GM19395 (cell line): Measurements from ENCODE around the gene TCERG1L.
"Not testable (repeated sequence)": the region's sequence is repeated elsewhere in the genome, so short reads cannot be mapped to it uniquely, and the experiment has no call there.

Experiments used
- ATAC-seq: cut with Tn5 transposase; IDR thresholded peaks from one replicate; pipeline ENCODE4 v1.9.1; 2021; ENCODE audit warnings: mild to moderate bottlenecking, moderate library complexity; ENCODE audit not compliant: unreplicated experiment

TCERG1L gene

GRCh38 chr10:131195558-131196159 lies 115.9 kb downstream of the TCERG1L start:
- ATAC-seq = no peak

- ATAC-seq = no peak
Measured at GRCh38 chr10:131195116-131195515, 116.4 kb downstream of the TCERG1L start.

- ATAC-seq = no peak
Measured at GRCh38 chr10:131193923-131194322, 117.6 kb downstream of the TCERG1L start.

DNA sequence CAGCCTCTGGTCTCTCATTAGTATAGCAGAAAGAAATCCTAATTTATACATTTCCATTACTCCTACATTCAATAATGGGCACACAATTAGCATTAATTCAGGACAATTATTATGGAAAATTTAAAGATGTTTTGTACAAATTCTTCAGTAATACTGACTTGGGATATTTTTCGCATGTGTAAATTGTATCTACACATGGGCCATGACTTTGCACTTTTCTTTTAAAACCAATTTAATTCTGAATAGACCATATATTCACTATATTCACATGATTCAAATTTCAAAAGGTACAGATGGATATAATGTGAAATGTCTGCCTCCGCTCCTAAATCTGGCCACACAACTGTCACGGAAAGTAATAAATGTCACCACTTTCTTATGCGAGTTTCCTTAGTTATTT lies 123.0 kb downstream of the TCERG1L start:
- ATAC-seq = no peak

- ATAC-seq = no peak
Measured at GRCh38 chr10:131187926-131188325, 123.6 kb downstream of the TCERG1L start.

DNA sequence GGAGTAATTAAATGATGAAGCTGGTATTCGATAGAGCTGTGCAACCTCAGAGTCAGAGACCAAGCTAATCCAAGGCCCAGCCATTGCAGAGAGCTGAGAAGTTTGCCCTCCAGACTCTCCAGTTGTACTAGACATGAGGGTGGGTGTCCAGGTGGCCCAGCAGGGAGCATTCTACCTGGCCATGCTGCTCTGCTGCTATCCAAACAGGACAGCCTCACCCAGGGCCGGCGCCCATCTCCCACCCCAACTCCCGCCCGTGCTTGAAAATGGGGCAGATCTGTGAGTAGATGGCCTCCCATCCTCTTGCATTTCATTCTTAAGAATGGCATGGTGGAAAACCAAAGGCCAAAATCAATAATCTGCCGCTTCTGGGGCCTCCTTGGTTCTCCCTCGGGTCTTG lies 124.2 kb downstream of the TCERG1L start:
- no peak for ATAC-seq

DNA sequence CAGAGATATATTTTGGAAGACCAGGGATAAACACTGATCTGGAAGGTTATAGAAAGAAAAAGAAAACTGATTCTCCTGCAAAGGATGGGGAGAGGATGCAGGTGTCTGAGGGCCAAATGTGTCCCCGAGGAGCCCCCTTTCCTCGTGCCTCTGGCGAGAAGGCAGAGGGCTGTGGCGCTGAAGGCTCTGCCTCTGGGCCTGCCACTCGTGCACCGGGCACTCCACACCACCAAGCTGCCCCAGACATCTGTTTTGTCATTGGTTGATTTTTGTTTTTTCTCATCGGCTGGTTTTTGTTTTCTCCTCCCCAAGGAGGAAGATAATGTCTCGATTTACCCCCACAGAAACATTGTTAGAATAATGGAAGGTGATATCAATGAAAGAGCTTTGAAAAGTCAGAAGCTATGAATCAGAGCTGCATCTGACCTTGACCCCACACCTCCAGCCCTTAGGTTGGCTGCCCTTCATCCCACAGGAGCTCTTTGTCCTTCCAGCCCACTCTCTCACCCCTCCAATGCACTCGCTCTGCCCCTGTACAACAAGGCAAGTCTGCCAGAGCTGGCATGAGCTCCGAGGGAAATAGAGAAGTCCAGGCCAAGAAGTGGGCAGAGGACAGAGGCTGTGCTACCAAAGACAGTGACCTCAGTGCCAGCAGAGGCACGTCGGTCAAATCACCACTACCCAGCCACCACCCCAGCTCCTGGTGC lies 124.8 kb downstream of the TCERG1L start:
- ATAC-seq = no peak

GRCh38 chr10:131184503-131184902 lies 127.0 kb downstream of the TCERG1L start:
- ATAC-seq = no peak

GRCh38 chr10:131183546-131184045 lies 127.9 kb downstream of the TCERG1L start:
- ATAC-seq = no peak

- ATAC-seq = no peak
Measured at GRCh38 chr10:131181456-131181855, 130.1 kb downstream of the TCERG1L start.

DNA sequence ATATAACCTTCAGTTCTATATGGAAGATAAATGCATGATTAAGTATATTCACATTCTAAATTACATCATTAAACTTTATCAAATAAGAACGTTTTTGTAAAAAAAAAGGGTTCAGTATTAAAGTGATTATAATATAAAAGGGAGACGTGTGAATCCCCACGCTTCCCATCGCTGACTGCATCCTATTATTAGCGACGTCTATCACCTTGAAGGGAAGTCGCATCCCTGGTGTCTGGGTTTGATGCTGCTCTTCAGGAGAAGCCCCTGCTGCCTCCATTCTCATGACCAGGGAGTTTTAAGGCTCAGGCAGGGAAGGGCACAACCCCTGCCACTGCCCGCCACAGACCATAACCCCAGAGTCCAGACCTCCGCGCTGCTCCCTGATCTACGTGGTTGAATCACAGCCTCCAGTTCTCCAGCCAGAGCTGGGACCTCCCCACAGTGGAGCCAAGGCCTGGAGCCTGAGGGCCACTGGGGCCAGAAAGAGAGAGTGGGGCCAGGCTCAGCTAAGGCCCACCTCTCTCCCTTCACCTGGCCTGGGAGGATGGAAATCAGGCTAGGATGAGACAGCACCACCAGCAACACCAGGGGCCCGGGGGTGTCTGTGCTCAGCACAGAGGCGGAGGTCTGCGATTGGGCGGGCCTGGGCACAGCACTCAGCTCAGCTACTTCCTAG lies 130.6 kb downstream of the TCERG1L start:
- ATAC-seq = no peak

GRCh38 chr10:131180086-131180485 lies 131.4 kb downstream of the TCERG1L start:
- no peak for ATAC-seq

GRCh38 chr10:131179361-131179760 lies 132.2 kb downstream of the TCERG1L start:
- ATAC-seq = no peak

DNA sequence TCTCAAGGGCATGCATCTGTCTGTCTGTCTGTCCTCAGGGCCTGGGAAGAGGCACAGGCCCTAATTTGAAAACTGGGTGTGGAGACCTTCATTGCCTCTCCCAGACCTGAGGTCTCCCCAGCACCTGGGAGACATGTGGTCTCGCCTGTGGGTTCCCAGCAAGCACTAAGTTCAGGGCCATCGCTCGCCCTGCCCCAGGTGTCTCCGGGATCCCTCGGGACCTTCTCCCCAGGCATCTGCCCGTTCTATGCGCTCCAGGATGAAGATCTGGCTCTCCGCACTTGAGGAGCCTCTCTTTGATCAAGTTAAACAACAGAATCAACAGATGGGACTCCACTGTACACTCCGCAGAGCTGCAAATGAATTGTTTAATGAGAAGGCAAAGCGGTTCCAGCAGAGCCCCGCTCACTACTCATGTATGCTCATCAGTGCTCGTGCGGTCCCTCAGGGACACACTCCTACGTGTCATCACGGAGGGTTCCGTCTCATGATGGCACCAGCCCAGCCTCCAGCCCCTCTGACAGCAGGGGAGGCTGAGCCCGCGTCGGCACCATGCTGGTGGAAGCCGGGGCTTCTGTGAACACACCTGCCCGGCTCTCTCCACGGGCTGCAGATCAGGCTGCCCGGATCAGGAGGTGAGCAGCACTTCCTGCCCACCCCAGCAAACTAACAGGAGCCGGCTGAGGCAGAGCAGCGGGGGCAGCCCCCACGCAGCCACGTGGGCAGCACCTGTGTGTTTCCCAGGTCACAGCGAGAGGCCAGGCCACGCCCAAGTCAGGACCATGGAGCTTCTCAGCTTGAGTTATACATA lies 132.8 kb downstream of the TCERG1L start:
- no peak for ATAC-seq

- no peak for ATAC-seq
Measured at GRCh38 chr10:131177431-131178327, 133.8 kb downstream of the TCERG1L start.

DNA sequence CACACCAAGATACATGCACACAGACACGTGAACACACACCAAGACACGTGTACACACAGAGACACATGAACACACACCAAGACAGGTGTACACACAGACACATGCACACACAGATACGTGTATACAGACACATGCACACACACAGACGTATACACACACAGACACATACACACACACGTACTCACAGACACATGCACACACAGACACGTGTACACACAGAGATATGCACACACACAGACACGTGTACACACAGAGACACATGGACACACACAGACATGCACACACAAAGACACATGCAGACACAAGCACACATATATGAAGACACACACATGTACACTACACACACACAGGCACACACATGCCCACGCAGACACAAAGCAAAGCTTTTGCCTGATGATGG lies 134.6 kb downstream of the TCERG1L start:
- no peak for ATAC-seq

GRCh38 chr10:131176324-131176723 lies 135.2 kb downstream of the TCERG1L start:
- ATAC-seq = not testable (repeated sequence)

DNA sequence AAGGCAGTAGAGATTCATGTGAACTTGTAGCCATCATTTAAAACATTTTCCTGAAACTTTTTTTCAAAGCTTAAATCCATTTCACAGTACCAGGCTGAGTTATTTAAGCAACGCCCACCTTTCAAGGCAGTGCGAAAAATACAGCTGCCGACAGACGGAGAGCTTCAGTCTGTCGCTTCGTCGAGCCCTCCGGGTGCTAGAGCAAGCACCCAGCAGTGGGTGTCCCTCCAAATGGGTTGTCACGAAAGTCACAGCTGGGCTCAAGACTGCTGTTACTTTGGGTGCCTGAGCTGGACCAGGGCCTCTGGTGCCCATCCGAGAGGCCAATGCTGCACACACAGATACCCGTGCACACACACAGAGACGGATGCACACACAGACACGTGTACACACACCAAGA lies 135.6 kb downstream of the TCERG1L start:
- ATAC-seq = no peak

- ATAC-seq = no peak
Measured at GRCh38 chr10:131174651-131175540, 136.6 kb downstream of the TCERG1L start.
